Adrenal gland (tissue), 5 donors: ENCODE data around the gene GPR171.

Experiments
- CTCF ChIP-seq, 6 experiments: fragments of 450-650 bp in 4 of 6; fragments of 200-600 bp in 2 of 6; sonication (generic) in 1 of 6; IDR thresholded peaks; 1 replicate in 5 of 6; 2 replicates in 1 of 6; pipeline versions ENCODE4 v1.5.1 to v1.8.0; 2016 to 2021; ENCODE audit warnings: antibody characterized with exemption in 6 of 6, mild to moderate bottlenecking in 2 of 6, moderate library complexity in 1 of 6
- POLR2A ChIP-seq, 2 donors: fragments of 450-650 bp; IDR thresholded peaks; one replicate each; pipeline ENCODE4 v1.6.1; 2017; ENCODE audit warnings: antibody characterized with exemption in 2 of 2, mild to moderate bottlenecking in 2 of 2, moderate library complexity in 1 of 2
- donor health status: DM: no; HTN: no; CAD: no.

GRCh38 chr3:151206201-151206600 lies 3.2 kb upstream of the GPR171 start:
- no peak for TF ChIP-seq CTCF (IDR thresholded peaks at IDR 0.05)
- no peak for TF ChIP-seq POLR2A (IDR thresholded peaks at IDR 0.05)
